Lung (tissue), 12 donors: ENCODE data around the gene VPS13D. TPM values are rescaled to one million over a fixed set of nuclear protein-coding genes. Genes with fewer than 3 reads are reported as not detected.
A peak's percentile ranks its signal among the peaks of the same experiment; 100 is the strongest.

Experiments
- ATAC-seq: fragments of 200-7000 bp; cut with Tn5 transposase; one replicate; pipeline ENCODE4 v1.9.1; 2020; ENCODE audit warnings: moderate number of reproducible peaks; ENCODE audit not compliant: insufficient read depth, low FRiP score
- DNase-seq, 3 donors: peaks; one replicate each; pipeline ENCODE4 v3.0.0-alpha.2; 2013 to 2017
- H3K27ac ChIP-seq, 2 donors: one replicate each; pipeline ENCODE4 v1.5.1; 2013; ENCODE audit warnings: mild to moderate bottlenecking in 2 of 2, moderate library complexity in 2 of 2, control low read depth in 1 of 2, inconsistent platforms in 1 of 2, low read depth in 1 of 2, low read length in 1 of 2
- H3K27me3 ChIP-seq, 3 donors: one replicate each; pipeline ENCODE4 v1.5.1; 2013; ENCODE audit warnings: low read length in 2 of 3; ENCODE audit not compliant: control insufficient read depth in 3 of 3, insufficient read depth in 3 of 3
- H3K36me3 ChIP-seq, 4 donors: one replicate each; pipeline ENCODE4 v1.5.1; 2013; ENCODE audit warnings: low read length in 4 of 4, mild to moderate bottlenecking in 1 of 4, moderate library complexity in 1 of 4; ENCODE audit not compliant: control insufficient read depth in 4 of 4, insufficient read depth in 4 of 4
- H3K4me1 ChIP-seq, 5 donors: one replicate each; pipeline ENCODE4 v1.5.1; 2013; ENCODE audit warnings: low read length in 5 of 5, mild to moderate bottlenecking in 2 of 5, moderate library complexity in 1 of 5; ENCODE audit not compliant: control insufficient read depth in 5 of 5, insufficient read depth in 5 of 5
- H3K4me3 ChIP-seq: one replicate; pipeline ENCODE4 v1.5.1; 2013; ENCODE audit warnings: mild to moderate bottlenecking, control low read depth, moderate library complexity
- H3K9ac ChIP-seq, 2 donors: one replicate each; pipeline ENCODE4 v1.5.1; 2013; ENCODE audit warnings: low read length in 2 of 2, control low read depth in 1 of 2; ENCODE audit not compliant: insufficient read depth in 1 of 2
- H3K9me3 ChIP-seq, 4 donors: one replicate each; pipeline ENCODE4 v1.5.1; 2013; ENCODE audit warnings: low read length in 3 of 4, mild to moderate bottlenecking in 1 of 4, moderate library complexity in 1 of 4; ENCODE audit not compliant: control insufficient read depth in 4 of 4, insufficient read depth in 3 of 4
- CTCF ChIP-seq: IDR thresholded peaks from 2 replicates; pipeline ENCODE4 v1.5.1; 2012; ENCODE audit warnings: mild to moderate bottlenecking; ENCODE audit errors: control extremely low read depth, extremely low read depth
- WGBS, 2 donors: extraction: QIAGEN DNeasy Blood & Tissue Kit; methylation state at CpG; one replicate each; pipeline ENCODE4 v1.1.7; 2013; 5-methylcytosine and 5-hydroxymethylcytosine counted together
- polyA plus RNA-seq, 2 donors: library from polyadenylated mRNA; stranded (reverse); fragments of 200-250 nt; gene quantifications; one replicate each; pipeline ENCODE4 v1.2.1, GENCODE V29; 2013
- total RNA-seq, 2 donors: library from RNA; depleted of rRNA in 1 of 2; stranded (reverse); fragments of >200 nt in 1 of 2; gene quantifications; one replicate each; pipeline ENCODE4 v1.2.1, GENCODE V29; 2014 to 2021
- donor health status: control.
- donor health status: control.
- donor health status: Bipolar disorder and iron deficiency.
- donor health status: healthy.
- donor health status: DM: yes; HTN: yes; CAD: no.

Gene VPS13D
- total and polyA plus RNA-seq, 4 donors = 18.4 to 76.0 (median 37.5) TPM

GRCh38 chr1:12375133-12375829 lies 145.5 kb downstream of the VPS13D start:
- Histone ChIP-seq H3K4me3 (no peak overlapping the region), H3K9me3 (no peaks in the 10 kb centered on the region), H3K36me3 (peaks cover 0 to 27% (median 14%) of the 10 kb centered on the region in 4 donors), H3K4me1 (peaks cover 0 to 2% (median 2%) of the 10 kb centered on the region in 5 donors), H3K27me3 (no peaks in the 10 kb centered on the region), H3K27ac (no peak overlapping the region), H3K9ac (no peak overlapping the region)
- no peak for DNase-seq
- no peak for TF ChIP-seq CTCF
- no peak for ATAC-seq
- 95 to 97% methylated on average over 4 of the region's 4 CpGs for WGBS, 2 donors

GRCh38 chr1:12376236-12377045 lies 146.6 kb downstream of the VPS13D start:
- H3K27me3 ChIP-seq = no peaks in the 10 kb centered on the region
- no peak for DNase-seq
- H3K36me3 ChIP-seq = peaks cover 0 to 31% (median 15%) of the 10 kb centered on the region in 4 donors
- no peak for TF ChIP-seq CTCF
- H3K27ac ChIP-seq = peak overlapping the region in 1 of 2 donors; percentile 53
- no peaks in the 10 kb centered on the region for H3K9me3 ChIP-seq
- H3K9ac ChIP-seq = no peak overlapping the region
- ATAC-seq = peak; percentile 19
- WGBS, 2 donors = 24 to 48% methylated on average over 6 of the region's 6 CpGs
- no peak overlapping the region for H3K4me3 ChIP-seq
- H3K4me1 ChIP-seq = peaks cover 2 to 11% (median 4%) of the 10 kb centered on the region in 5 donors

- Histone ChIP-seq H3K9ac (no peak overlapping the region), H3K4me1 (peaks cover 2 to 13% (median 4%) of the 10 kb centered on the region in 5 donors), H3K36me3 (peaks cover 10 to 44% (median 20%) of the 10 kb centered on the region in 4 donors), H3K27me3 (no peaks in the 10 kb centered on the region), H3K4me3 (no peak overlapping the region), H3K9me3 (no peaks in the 10 kb centered on the region), H3K27ac (peak overlapping the region in 1 of 2 donors; percentile 2)
- no peak for ATAC-seq
- peak in 2 of 3 donors; percentile 29 to 42 for DNase-seq
- TF ChIP-seq CTCF = no peak
- 72 to 91% methylated on average over 2 of the region's 2 CpGs for WGBS, 2 donors
These were observed 150.8 kb downstream of the VPS13D start for GRCh38 chr1:12380326-12381249.
